GDM1 (cell line): Measurements from ENCODE around the gene CDK11A.

Experiments
- DNase-seq: peaks from one replicate; lab custom pipeline; 2025; lab: John Stamatoyannopoulos, UW

The CDK11A gene

GRCh38 chr1:1724035-1724864, at the start of gene CDK11A:
Gene CDK11A (minus strand): TSS chr1:1724357. CDS start chr1:1722818, 1,539 bp downstream.
- peak; percentile 98 for DNase-seq

DNA sequence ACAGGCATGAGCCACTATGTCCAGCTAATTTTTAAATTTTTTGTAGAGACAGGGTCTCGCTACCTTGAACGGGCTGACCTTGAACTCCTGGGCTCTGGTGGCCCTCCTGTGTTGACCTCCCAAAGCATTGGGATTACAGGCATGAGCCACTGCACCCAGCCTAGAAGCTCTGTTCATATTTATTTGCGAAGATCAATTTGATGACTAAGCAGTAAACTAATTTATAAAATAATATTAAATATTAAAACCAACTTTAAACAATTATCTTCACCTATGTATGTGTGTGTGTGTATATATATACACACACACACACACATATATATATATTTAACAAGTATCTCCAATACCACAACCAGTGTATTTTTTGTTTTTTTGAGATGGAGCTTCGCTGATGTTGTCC, 49.7 kb upstream of the CDK11A start:
- no peak for DNase-seq

DNA sequence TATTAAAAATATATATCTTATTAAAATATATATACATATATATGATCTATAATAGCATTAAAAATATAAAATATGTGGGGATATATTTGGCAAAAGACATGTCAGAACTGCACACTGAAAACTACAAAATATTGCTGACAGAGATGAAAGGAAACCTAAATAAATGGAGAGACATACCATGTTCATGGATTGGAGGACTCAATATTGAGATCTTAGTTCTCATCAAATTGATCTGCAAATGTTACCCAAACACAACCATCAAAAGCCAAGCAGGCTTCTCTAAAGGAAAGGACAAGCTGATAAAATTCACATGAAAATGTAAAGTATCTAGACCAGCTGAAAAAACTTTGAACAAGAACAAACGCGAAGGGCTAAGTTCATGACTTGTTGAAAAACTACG, 46.9 kb upstream of the CDK11A start:
- no peak for DNase-seq

DNA sequence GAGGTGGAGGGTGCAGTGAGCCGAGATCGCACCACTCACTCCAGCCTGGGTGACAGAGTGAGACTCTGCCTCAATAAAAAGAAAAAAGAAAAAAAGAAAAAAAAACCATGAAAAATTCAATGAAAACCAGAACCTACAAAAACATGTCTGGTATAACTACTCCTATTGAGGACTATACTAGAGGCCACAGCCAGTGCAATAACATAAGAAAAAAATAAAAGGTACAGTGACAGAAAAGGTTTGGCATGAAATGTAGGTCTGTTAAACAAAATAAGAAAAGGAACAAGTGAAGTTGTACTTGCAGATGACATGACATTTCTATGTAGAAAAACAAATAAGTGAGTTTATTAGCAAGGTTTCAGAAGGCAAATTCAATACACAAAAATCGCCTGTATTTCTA, 45.9 kb upstream of the CDK11A start:
- no peak for DNase-seq

DNA sequence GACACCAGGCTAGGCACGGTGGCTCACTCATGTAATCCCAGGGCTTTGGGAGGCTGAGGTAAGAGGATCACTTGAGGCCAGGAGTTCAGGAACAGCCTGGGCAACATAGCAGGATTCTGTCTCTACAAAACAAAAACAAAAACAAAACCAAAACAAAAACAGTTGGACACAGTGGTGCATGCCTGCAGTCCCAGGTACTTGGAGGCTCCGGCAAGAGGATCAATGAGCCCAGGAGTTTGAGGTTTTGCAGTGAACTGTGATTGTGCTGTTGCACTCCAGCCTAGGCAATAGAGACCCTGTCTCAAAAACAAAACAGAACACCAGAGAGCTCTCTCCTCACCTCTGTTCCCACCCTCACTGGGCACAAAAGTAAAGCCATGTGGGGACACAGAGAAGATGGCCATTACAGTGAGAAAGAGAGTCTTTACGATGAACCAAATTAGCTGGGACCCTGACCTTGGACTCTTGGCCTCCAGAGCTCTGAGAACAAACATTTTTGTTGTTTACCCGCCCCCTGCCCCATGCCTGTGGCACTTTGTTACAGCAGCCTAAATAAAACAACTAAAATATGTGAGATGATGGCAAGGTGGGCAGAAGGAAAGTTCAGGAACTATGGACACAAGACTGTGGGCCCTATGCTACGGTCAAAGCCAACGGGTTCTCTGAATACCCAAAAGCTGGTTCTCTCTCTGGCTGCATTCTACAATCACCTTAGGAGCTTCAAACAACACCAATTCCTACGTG, 44.3 kb upstream of the CDK11A start:
- no peak for DNase-seq

DNA sequence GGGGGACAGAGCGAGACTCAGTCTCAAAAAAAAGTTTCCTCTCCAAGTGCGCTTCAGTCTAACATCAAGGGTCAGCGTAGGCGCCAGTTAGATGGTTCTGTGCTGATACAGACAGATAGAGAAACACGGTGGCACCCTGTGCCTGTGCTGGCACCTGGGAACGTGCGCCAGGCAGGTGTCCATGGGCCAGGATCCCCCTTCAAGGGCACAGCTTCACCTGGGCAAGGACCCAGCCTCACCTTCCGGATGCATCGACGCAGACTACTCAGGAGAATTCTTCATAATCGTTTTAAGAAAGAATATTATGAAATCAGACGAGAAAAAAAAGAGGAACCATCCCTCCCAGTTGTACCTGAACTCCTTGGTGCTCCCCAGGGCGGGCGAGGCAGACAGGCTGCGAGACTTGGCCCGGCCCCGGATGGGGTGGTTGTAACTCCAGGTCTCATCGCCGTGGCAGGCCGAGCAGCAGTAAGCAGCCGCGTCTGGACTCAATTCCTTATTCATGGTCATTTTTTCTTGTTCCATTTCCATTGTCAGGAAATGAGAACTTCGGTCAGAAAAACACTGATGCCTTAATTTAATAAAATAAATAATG, 40.8 kb upstream of the CDK11A start:
- no peak for DNase-seq

DNA sequence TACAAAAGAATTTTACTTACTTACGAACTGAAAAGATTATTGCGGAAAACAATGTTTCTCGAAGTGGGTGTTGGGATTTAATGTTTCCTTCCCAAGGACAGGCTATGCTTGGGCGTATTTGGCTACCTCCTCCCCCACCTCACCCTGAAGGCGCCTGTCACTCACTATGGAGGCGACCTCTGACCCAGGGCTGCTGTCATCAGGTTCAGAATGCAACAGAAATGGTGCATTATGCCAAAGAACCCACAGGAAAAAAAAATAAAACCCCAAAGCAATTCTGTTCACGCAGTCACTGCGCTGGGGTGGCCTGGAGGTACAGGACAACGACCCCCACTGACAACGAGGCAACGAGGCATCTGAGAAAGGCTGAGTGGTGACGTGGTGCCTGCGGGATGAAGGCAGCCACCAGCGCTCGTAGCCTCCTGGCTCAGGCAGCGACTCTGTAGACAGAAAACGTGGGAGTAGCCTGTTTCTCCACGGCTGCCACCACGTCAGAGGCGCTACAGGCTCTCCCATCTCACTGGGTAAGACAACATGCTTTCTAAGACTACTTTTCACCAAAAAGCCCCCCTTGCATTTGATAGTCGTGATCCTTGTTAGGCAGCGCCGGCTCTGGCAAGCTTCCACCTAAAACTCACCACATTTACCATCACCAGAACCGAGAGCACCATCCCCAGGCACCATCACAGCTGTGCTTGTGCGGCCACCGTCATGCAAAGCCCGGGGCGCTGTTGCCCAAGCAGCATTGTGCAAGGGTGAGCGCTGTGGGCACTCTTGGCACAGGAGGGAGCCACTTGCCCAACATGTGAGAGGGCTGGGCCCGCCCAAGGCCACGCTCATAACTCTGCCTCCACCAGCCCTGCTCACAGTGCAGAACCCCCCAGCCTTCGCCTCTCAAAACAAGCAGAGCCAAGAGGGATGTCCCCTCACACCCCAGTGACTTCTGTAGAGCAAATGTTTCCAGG, 39.8 kb upstream of the CDK11A start:
- no peak for DNase-seq

- no peak for DNase-seq
Observed at GRCh38 chr1:1761504-1762376, 37.6 kb upstream of the CDK11A start.

- no peak for DNase-seq
Observed at GRCh38 chr1:1760715-1761114, 36.6 kb upstream of the CDK11A start.

DNA sequence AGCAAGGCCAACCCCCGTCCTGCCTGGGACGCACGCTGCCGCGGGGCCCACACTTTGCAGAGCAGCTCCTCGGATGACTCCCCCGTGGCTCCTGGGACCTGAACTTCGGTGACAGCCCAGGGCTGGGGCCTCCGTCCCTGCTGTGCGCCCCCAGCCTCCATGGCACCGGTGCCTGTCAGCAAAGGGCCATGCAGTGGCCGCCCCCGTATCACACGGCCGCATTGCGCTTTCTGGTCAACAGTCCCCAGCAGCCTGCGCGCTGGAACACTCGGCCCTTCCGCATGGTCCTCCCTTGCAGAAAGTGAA, 36.1 kb upstream of the CDK11A start:
- no peak for DNase-seq

DNA sequence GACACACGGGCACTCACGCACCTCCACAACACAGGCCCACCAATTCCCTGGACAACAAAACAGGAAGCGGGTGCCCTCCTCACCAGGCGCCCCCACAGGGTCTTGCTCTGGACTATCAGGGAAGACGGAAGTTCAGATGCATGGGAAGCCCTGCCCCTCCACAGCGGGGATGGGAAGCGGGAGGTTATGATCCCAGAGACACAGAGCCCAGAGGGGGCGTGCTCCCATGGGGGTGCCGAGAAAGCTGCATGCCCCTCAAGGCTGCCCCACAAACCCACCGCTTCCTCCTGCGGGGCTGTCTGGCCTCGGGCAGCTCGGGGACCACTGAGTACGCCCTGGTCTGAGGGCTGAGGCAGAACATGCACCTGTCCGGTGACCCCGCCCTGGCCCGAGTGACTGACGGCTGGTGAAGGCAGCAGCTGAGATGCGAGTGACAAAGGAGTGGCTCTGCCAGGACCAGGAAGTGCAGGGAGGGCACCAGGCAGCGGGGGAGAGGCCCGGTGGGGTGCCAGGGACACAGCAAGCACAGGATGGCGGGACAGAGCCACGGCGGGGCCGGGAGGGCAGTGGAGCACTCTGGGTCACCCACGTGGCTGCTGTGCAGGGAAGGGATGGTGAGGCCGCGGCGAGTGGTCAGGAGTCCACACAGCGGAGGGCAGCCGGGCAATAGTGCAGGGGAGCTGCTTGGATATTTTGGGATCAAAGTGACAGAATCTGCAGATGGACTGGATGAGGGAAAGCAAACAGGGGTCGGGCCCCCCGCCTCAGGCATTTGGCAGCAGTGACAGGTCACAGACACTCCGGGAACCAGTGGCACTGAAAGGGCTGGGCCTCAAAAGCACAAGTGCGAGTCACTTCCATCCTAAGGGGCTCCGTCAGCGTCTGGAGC, 35.5 kb upstream of the CDK11A start:
- DNase-seq = no peak

- no peak for DNase-seq
Observed at GRCh38 chr1:1758692-1759455, 34.7 kb upstream of the CDK11A start.

- no peak for DNase-seq
Observed at GRCh38 chr1:1758059-1758621, 34.0 kb upstream of the CDK11A start.

DNA sequence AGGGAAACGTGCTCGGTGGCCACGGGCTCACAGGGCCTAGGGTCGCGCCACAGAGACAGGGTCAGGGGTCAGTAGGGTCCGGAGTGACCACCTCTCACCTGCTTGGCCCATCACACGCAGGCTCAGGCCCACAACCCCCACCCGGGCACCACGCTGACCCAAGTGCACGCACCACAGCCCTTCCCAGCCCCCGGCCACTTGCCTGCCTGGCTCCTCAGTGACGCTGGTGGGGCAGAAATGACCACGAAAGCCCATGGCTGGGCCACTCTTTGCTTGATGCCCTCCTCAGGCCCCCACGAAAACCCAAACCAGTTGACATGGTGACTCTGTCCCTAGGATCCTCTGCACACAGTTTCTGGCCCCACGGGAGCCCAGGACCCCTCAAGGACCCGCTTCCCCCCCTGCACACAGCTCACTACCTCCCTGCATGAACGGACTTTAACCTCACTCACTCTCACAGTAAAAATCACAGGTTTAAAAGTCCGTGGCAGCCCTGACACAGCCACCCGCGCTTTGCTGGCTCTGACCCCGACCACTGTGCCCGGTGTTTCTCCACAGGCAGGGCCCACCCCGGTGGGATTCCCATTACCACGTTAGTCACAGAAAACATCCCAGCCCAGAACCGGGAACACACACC, 33.4 kb upstream of the CDK11A start:
- DNase-seq = no peak

DNA sequence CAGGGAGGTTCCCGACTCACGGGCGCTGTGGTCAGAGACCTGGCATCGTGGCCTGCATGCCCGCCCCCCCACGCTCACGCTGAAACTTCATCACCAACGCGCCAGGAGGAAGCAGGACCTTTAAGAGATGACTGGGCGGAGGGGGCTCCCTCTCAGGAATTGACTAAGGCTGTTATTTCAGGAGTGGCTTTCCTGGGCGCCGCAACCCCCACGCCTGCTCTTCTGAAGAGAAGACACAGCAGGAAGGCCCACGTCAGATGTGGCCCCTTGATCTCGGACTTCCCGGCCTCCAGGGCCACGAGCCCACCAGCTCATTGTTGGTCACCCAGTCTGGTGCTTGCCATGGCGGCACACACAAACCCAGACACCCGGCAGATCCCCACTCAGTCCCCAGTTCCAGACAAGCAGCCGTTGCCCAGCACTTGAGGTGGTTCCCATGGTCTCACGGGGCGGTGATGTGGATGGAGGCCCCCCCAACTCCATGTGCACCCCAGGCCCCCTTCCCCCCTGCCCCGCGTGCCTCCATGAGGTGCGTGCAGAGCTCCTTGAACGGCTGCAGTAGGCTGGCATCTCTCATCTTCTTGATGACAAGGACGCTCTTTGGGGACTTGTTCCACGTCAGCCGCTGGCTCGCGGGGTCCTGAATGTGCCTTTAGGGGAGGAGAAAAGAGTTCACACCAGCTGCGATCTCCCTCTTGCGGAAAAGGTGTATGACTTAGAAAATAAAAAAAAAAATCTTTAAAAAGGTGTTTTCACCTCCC, 32.7 kb upstream of the CDK11A start:
- DNase-seq = no peak

- no peak for DNase-seq
Observed at GRCh38 chr1:1755852-1756251, 31.7 kb upstream of the CDK11A start.

- no peak for DNase-seq
Observed at GRCh38 chr1:1755426-1755825, 31.3 kb upstream of the CDK11A start.
